Left colon (tissue), 2 donors: ENCODE results near the gene MTG2. TPM values are rescaled to one million over a fixed set of nuclear protein-coding genes. Genes with fewer than 3 reads are reported as not detected.

ENCODE experiments used
- ATAC-seq: fragments of 200-7000 bp; cut with Tn5 transposase; one replicate; pipeline ENCODE4 v1.9.1; 2020; ENCODE audit warnings: mild to moderate bottlenecking, moderate library complexity
- DNase-seq, 2 donors: peaks; one replicate each; pipeline ENCODE4 v3.0.0-alpha.2; 2020
- intact Hi-C, 2 donors: fragments of 100-400 bp; cut with DNase I in 1 of 2; cut with micrococcal nuclease in 1 of 2; formaldehyde crosslinking; loops; one replicate each; pipeline versions ENCODE4 v1.11.2 to v1.14.0; 2022; cut with DNase I, micrococcal nuclease
- total RNA-seq, 2 donors: library from RNA; stranded (reverse); fragmentation: NEBNext Ultra II Directional; extraction: Animal tissue kit (Norgen Biotek cat#: 25700); gene quantifications; one replicate each; pipeline ENCODE4 v1.2.1, GENCODE V29; 2021
- donor health status: DM: no; HTN: no; CAD: no.
- donor health status: DM: yes; HTN: yes; CAD: no.

The MTG2 gene
- total RNA-seq, 2 donors from 2014 or later: 26.3 to 34.3 TPM

- no peak for ATAC-seq
- intact Hi-C loops: no loop called here
- no peak for DNase-seq
These were observed 54.1 kb downstream of the MTG2 start for GRCh38 chr20:62236766-62237513.

DNA sequence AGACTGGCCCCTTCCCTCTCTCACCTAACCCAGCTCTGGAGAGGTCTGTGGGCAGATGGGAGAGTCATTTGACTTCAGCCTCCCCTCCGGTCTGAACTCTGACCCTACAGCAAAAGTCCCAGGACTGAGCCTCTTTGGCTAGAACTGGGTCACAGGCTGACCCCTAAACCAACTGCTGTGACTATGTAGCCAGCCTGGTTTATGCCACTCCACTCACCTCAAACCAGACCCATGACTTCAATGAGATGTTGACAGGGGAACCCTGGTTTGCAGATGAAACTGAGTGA lies 54.6 kb downstream of the MTG2 start:
- DNase-seq: no peak
- intact Hi-C loops: no loop called here
- ATAC-seq: no peak

DNA sequence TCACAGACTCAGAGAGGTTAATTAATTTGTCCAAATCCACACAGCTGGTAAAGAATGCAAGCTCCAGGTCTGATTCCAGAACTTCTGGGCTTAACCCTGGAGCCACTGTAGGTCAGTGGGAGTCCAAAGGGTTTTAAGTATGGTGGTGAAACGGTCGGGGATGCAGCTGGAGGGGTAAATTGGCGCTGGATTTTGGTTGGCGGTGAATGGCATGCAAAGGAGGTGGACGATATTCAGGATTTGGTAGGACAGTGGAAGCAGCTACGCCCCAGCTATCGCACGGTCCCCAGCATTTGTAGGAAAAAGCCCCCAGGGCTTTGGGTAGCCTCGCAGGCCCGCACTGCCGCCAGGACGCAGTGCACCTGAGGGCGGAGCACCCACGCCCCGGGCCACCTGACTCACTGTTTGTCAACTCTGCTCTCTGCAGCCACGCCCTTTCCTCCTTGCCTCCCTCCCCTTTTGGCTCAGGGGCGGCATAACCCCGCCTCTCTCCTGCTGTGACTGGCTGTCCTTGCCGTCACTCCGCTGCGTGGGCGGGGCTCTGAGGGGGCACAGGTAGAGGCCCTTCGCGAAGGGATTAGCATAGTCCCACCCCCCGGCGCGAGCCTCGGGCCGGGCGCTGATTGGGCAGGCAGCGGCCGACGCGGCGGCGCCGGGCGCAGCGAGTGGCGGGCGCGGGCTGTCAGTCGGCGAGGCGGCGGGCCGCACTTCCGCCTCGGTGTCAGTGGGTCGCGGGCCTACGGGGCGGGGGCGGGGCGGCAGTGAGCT lies 55.2 kb downstream of the MTG2 start, which contains the start of gene OSBPL2:
Gene OSBPL2 (plus strand): TSS at position 721 of the 768 bp plus-strand sequence. CDS start 17,664 bp downstream, outside the sequence.
- DNase-seq (peak; percentile 99), ATAC-seq (peak; percentile 86)
- intact Hi-C loops: no loop called here

- ATAC-seq (peak; percentile 44), DNase-seq (peak; percentile 63)
- intact Hi-C loops: no loop called here
These were observed 55.9 kb downstream of the MTG2 start for GRCh38 chr20:62238569-62239277.

DNA sequence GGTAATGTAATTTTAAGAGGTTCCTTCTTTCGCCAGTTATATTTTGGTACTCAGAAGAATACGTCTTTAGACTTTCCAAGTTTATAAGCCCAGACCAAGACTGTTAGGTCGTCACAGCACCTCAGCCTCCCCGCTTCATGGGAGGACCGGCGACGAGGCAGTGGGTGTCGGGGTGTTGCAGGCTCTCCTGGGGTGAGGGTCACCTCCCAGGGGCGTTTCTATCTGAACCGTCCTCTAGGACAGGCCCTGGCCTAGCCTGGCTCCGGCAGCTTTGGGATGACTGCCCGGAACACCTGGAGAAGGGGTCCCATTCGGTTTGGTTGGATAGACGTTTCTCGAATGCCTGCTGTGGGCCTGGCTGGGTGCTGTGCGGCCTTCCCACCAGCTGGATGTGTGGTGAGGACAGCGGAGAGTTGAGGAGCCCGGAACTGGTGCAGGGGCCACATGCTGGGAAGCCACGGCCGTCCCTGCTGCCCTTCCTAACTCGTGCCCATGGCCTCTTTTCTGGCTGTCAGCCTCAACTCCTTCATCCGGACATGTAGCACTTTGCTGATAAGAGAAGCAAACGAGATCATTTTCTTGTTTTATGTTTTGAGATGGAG lies 56.6 kb downstream of the MTG2 start:
- DNase-seq: peak in 1 of 2 donors; percentile 39
- intact Hi-C loops: no loop called here
- ATAC-seq: peak; percentile 13

- DNase-seq (no peak), ATAC-seq (no peak)
- intact Hi-C loops: no loop called here
These were observed 57.3 kb downstream of the MTG2 start for GRCh38 chr20:62240020-62240685.

DNA sequence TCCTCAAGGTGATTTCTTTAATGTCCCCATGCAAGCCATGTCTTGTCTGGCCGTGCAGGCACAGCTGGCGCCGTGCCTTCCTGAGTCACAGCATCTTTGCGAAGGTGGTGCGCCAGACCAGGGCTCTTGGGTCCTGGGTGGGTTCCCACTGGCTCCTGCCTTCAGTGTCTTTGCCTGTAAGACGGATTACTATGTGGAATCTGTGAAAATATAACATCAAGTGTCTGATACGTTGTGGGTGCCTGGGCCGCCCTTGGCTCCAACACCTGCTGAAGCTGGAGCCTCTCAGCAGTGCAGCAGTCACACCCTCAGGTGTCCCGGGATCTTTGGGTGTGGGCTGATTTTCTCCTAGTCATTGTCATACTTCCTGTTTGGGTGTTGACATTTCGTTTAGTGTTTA lies 58.7 kb downstream of the MTG2 start:
- ATAC-seq (peak; percentile 58), DNase-seq (peak; percentile 67 to 79)
- intact Hi-C loops: no loop called here

DNA sequence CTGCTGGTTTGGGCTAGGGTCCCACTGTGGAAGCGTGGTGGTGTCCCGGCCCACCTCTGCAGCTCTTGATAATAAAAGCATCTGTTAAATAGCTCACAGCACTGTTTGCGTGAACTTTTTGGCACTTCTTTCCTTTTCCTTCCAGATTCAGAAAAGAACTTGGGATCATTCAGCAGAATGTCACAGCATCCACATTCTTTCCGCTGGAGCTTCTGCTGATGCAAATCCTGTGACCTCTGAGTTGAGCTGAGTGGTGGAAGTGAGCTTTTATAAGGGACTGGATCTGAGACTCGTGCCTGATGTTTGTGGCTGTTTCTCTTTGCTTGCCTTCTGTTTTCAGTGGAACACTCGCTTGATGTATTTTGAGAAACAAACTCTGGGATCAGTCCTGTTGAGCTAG lies 59.3 kb downstream of the MTG2 start:
- ATAC-seq: no peak
- DNase-seq: no peak
- intact Hi-C loops: no loop called here

GRCh38 chr20:62243106-62243505 lies 60.3 kb downstream of the MTG2 start:
- intact Hi-C loops: no loop called here
- ATAC-seq: no peak
- no peak for DNase-seq

DNA sequence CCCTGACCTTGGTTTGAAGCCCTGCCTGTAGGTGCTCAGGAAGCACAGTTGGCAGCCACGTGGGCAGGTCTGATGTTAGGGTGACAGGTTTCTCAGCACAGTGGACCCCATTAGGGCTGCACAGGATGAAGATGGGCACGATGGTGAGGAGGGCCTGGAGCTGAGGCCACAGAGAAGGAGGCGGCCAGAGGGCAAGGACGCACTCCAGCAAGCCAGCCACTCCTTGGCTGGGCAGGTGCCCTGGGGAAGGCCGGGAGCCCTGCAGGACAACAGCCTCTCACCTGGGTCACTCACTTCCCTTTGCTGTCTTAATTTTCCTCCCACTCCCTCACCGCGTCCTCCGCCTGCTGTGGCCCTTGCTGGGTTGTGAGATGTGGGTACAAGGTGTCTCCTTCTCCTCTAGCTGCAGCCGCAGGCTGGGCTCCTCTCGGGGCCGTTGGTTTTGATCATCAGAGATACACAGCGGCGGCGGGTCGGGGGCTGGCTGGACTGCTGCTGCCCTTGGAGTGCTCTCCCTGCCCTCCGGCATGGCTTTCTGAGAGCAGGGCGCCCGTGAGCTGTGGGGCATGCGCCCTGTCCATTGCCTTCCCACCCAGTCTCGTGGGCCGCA lies 61.2 kb downstream of the MTG2 start:
- intact Hi-C loops: no loop called here
- ATAC-seq (no peak), DNase-seq (no peak)

- ATAC-seq: no peak
These were observed 61.8 kb downstream of the MTG2 start for GRCh38 chr20:62244644-62245108.

GRCh38 chr20:62245911-62246280 lies 63.1 kb downstream of the MTG2 start:
- DNase-seq (no peak), ATAC-seq (no peak)
- intact Hi-C loops: no loop called here

More at GRCh38 chr20:62244644-62245108, 61.8 kb downstream of the MTG2 start:
- DNase-seq: no peak
- intact Hi-C loops: no loop called here

DNA sequence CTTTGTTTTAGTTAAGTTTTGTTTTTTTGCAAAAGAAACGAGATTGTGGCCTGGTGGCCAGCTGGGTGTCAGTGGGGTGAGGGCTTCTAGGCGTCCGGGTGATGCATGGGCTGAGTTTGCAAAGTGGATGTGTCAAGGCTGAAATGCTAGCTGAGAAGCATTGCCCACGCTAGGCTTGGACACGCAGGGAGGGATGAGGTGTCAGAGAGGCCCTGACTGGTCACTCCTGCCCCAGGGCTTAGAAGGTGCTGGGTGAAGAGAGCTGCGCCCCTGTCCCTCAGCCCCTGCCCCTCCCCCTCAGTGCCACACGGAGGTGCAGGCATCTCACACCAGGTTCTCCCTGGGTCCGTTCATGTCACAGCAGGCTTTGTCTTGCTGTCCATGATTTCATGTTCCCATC lies 63.6 kb downstream of the MTG2 start:
- intact Hi-C loops: no loop called here
- DNase-seq (no peak), ATAC-seq (no peak)

DNA sequence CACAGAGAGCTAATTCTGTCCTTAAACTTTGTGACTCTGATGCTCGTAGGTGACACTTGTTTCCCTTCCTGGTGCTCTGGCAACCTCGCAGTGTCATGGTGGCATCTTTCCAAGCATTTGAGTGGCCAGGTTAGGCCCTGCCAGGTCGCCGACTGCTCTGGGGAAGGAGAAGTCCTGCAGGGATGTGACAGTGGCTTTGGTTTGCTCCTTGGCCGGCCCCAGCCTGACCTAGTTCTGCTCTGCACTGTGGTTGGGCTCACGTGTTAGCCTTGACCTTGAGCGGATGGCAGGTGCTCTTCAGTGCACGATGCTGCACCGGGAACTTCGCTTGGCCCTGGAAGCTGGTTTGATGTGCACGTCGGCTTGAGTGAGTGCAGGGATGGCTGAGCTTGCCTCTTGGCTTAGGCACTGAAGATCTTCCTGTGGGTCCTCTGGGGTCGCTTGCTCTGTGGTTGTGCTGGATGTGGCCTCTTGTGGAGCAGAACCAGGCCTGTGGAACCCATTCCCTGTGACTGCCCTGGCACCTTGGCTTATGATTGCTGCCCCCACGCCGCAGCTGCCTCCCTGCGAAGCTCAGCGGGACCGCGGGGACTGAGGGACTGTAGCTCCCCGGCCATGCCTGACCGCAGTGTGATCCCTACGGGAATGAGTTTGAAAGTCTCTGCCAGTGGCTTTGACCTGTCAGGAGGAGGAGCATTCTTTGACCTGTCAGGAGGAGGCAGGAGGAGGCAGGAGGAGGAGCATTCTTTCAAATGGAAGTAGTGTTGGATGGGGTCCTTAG lies 64.2 kb downstream of the MTG2 start:
- intact Hi-C loops: no loop called here
- DNase-seq (no peak), ATAC-seq (no peak)

- intact Hi-C loops: no loop called here
- DNase-seq: no peak
- ATAC-seq: no peak
These were observed 66.2 kb downstream of the MTG2 start for GRCh38 chr20:62248890-62249560.

GRCh38 chr20:62252342-62252966 lies 69.6 kb downstream of the MTG2 start:
- DNase-seq: no peak
- ATAC-seq: no peak
- intact Hi-C loops: no loop called here
